ENCODE measurements around the gene KAT2A.

KAT2A gene

DNA sequence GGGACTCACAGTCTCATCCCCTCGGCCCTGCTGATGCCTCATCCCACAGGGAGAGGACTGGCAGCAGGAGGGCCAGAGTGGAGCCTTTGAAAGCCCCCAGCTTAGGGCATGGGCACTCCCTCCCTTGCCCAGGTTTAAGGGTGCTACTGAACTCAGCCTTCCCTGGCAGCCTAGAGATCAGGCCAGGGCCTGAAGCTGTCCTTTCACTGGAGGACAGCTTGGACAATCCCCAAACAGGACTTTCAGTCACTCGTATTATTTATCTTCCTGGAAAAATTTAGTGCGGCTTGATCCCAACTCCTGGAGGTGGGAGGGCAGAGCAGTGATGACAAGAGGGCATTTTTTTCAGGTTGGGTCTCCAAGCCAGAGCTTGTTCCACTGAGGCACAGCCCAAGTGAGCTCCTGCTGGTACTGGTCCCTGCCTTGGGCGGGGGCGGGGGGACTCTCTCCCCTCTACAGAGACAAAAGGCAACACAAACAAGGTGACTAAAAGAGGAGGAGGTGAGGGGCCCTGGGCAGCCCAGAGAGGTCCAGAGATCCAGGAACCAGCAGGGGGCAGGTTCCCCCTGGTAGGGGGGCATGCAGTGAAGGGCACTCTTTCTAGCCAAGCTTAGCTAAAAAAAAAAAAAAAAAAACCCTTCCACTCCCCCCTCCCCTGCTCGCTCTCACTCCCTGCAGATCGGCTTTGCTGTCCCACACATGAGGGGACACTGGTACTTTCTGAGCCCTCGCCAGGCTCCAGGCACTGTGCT is 24.6 kb downstream of the KAT2A start:
- TF ChIP-seq RAD21 (IDR thresholded peaks at IDR 0.05; ENCODE audit: low read depth) (no peak), YY1 (IDR thresholded peaks at IDR 0.05; ENCODE audit: low read depth) (no peak), EP300 (IDR thresholded peaks at IDR 0.05; ENCODE audit: borderline replicate concordance) (no peak), ZBTB7A (IDR thresholded peaks at IDR 0.05; ENCODE audit: low read depth) (no peak), EGR1 (IDR thresholded peaks at IDR 0.05) (no peak), TEAD4 (IDR thresholded peaks at IDR 0.05) (no peak), NFIC (IDR thresholded peaks at IDR 0.05) (no peak), FOXM1 (IDR thresholded peaks at IDR 0.05; ENCODE audit: borderline replicate concordance, low read depth) (no peak), TCF12 (IDR thresholded peaks at IDR 0.05; ENCODE audit: low read depth) (no peak), CREB1 (IDR thresholded peaks at IDR 0.05; ENCODE audit: low read depth) (no peak), CEBPB (IDR thresholded peaks at IDR 0.05) (no peak), TAF1 (IDR thresholded peaks at IDR 0.05; ENCODE audit: low read depth) (no peak)
- TF ChIP-seq, protein P1, sequence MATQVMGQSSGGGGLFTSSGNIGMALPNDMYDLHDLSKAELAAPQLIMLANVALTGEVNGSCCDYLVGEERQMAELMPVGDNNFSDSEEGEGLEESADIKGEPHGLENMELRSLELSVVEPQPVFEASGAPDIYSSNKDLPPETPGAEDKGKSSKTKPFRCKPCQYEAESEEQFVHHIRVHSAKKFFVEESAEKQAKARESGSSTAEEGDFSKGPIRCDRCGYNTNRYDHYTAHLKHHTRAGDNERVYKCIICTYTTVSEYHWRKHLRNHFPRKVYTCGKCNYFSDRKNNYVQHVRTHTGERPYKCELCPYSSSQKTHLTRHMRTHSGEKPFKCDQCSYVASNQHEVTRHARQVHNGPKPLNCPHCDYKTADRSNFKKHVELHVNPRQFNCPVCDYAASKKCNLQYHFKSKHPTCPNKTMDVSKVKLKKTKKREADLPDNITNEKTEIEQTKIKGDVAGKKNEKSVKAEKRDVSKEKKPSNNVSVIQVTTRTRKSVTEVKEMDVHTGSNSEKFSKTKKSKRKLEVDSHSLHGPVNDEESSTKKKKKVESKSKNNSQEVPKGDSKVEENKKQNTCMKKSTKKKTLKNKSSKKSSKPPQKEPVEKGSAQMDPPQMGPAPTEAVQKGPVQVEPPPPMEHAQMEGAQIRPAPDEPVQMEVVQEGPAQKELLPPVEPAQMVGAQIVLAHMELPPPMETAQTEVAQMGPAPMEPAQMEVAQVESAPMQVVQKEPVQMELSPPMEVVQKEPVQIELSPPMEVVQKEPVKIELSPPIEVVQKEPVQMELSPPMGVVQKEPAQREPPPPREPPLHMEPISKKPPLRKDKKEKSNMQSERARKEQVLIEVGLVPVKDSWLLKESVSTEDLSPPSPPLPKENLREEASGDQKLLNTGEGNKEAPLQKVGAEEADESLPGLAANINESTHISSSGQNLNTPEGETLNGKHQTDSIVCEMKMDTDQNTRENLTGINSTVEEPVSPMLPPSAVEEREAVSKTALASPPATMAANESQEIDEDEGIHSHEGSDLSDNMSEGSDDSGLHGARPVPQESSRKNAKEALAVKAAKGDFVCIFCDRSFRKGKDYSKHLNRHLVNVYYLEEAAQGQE (IDR thresholded peaks at IDR 0.05; ENCODE audit: low read depth): no peak
- TF ChIP-seq, protein P2, sequence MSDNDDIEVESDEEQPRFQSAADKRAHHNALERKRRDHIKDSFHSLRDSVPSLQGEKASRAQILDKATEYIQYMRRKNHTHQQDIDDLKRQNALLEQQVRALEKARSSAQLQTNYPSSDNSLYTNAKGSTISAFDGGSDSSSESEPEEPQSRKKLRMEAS (IDR thresholded peaks at IDR 0.05): no peak
- TF ChIP-seq, protein P3, sequence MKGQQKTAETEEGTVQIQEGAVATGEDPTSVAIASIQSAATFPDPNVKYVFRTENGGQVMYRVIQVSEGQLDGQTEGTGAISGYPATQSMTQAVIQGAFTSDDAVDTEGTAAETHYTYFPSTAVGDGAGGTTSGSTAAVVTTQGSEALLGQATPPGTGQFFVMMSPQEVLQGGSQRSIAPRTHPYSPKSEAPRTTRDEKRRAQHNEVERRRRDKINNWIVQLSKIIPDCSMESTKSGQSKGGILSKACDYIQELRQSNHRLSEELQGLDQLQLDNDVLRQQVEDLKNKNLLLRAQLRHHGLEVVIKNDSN (IDR thresholded peaks at IDR 0.05): no peak

DNA sequence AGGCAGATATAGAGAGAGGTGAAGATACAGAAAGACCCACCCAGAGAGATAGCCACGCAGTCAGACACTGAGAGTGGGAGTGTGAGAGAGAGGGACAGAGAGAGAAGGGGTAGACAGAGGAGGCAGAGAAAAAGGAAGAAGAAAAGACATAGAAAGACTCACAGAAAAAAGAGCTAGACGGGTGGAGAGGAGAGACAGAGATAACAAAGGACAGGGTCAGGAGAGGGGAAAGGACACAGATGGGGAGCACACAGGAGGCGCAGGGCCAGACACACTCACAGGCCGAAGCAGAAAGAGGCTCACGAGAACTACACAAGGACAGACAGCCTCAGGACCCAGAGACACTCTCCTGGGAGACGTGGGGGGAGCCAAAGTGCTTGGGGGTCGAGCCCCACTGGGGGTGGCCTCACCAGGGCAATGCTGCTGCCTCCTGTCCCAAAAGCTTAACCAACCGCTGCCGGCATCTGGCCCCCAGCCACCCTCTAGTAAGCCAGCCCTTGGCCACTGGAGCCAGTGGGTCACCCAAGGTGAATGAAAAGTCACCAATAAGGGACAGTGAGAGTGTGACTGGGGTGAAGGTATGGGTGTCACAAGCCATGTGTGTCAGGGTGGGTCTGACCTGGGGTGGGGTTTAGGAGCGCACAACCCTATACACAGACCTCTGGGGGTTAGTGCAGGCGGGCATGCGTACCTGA is 26.6 kb downstream of the KAT2A start:
- TF ChIP-seq FOXM1 (IDR thresholded peaks at IDR 0.05; ENCODE audit: borderline replicate concordance, low read depth) (no peak), YY1 (IDR thresholded peaks at IDR 0.05; ENCODE audit: low read depth) (no peak), EGR1 (IDR thresholded peaks at IDR 0.05) (no peak), RAD21 (IDR thresholded peaks at IDR 0.05; ENCODE audit: low read depth) (no peak), EP300 (IDR thresholded peaks at IDR 0.05; ENCODE audit: borderline replicate concordance) (no peak), ZBTB7A (IDR thresholded peaks at IDR 0.05; ENCODE audit: low read depth) (no peak), CREB1 (IDR thresholded peaks at IDR 0.05; ENCODE audit: low read depth) (no peak), TAF1 (IDR thresholded peaks at IDR 0.05; ENCODE audit: low read depth) (no peak)
- TF ChIP-seq, protein P1 (IDR thresholded peaks at IDR 0.05; ENCODE audit: low read depth): no peak
- TF ChIP-seq, protein P3 (IDR thresholded peaks at IDR 0.05): no peak
- TF ChIP-seq, protein P2 (IDR thresholded peaks at IDR 0.05): no peak

DNA sequence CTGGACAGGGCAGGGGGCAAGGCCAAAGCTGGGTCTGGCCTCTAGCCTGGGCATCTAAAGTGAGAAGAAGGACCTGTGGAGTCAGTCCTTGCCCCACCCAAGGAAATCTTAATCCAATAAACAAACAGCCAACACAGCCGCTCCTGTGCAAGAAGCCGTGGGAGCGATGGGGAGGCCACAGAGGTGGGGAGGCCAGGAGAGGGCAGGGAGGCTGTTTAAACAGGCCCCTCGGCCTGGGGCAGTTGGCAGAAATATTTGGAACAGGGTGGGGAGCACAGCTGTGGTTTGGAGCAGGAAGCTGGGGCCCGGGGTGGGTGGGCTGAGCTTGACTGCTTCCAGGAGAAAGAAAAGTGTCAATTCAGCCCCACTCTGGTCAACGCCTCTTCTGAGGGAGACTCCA is 28.2 kb downstream of the KAT2A start:
- TF ChIP-seq ZBTB7A (IDR thresholded peaks at IDR 0.05; ENCODE audit: low read depth): no peak
- no peak for TF ChIP-seq EGR1 (IDR thresholded peaks at IDR 0.05)
- TF ChIP-seq EP300 (IDR thresholded peaks at IDR 0.05; ENCODE audit: borderline replicate concordance): no peak
- TF ChIP-seq YY1 (IDR thresholded peaks at IDR 0.05; ENCODE audit: low read depth): no peak
- no peak for TF ChIP-seq CEBPB (IDR thresholded peaks at IDR 0.05)
- TF ChIP-seq RAD21 (IDR thresholded peaks at IDR 0.05; ENCODE audit: low read depth): no peak
- TF ChIP-seq, protein P1 (IDR thresholded peaks at IDR 0.05; ENCODE audit: low read depth): no peak
- TF ChIP-seq, protein P3 (IDR thresholded peaks at IDR 0.05): no peak
- TF ChIP-seq TAF1 (IDR thresholded peaks at IDR 0.05; ENCODE audit: low read depth): no peak
